Neuronal stem cell (in vitro differentiated cells): Measurements from ENCODE around the gene TMED1.
A peak's percentile ranks its signal among the peaks of the same experiment; 100 is the strongest.

ENCODE experiments used
- DNase-seq: peaks from one replicate; pipeline ENCODE4 v3.0.0-alpha.2; 2013; ENCODE audit warnings: low spot score
- H2AFZ ChIP-seq: one replicate; pipeline ENCODE4 v1.6.1; 2013; ENCODE audit warnings: mild to moderate bottlenecking, low read length, inconsistent platforms
- H2AK5ac ChIP-seq: 2 replicates; pipeline ENCODE4 v1.6.1; 2013; ENCODE audit warnings: low read depth, mild to moderate bottlenecking, inconsistent platforms, low read length, moderate library complexity, mixed read lengths
- H2BK120ac ChIP-seq: 2 replicates; pipeline ENCODE4 v1.6.1; 2013; ENCODE audit warnings: low read depth, mild to moderate bottlenecking, inconsistent platforms, low read length, moderate library complexity, mixed read lengths
- H2BK12ac ChIP-seq: one replicate; pipeline ENCODE4 v1.6.1; 2013; ENCODE audit warnings: low read length, inconsistent platforms
- H2BK15ac ChIP-seq: 2 replicates; pipeline ENCODE4 v1.6.1; 2013; ENCODE audit warnings: mild to moderate bottlenecking, low read length, inconsistent platforms, mixed read lengths
- H2BK5ac ChIP-seq: one replicate; pipeline ENCODE4 v1.6.1; 2013; ENCODE audit warnings: inconsistent platforms, mild to moderate bottlenecking, low read length, moderate library complexity
- H3K14ac ChIP-seq: one replicate; pipeline ENCODE4 v1.6.1; 2013; ENCODE audit warnings: low read length, inconsistent platforms
- H3K18ac ChIP-seq: 2 replicates; pipeline ENCODE4 v1.6.1; 2013; ENCODE audit warnings: low read length, inconsistent platforms
- H3K23ac ChIP-seq: 2 replicates; pipeline ENCODE4 v1.6.1; 2013; ENCODE audit warnings: low read depth, mild to moderate bottlenecking, mixed read lengths, low read length, inconsistent platforms; ENCODE audit not compliant: poor library complexity
- H3K27ac ChIP-seq: replicated peaks from 3 replicates; pipeline ENCODE4 v1.5.1; 2013; ENCODE audit warnings: low read length, inconsistent platforms
- H3K27me3 ChIP-seq, 3 experiments: 2 replicates each; pipeline ENCODE4 v1.6.1; 2013; ENCODE audit warnings: low read length in 3 of 3, mild to moderate bottlenecking in 2 of 3, inconsistent platforms in 1 of 3, low read depth in 1 of 3, mixed read lengths in 1 of 3, moderate library complexity in 1 of 3; ENCODE audit not compliant: control insufficient read depth in 3 of 3, insufficient read depth in 3 of 3
- H3K36me3 ChIP-seq, 2 donors: replicated peaks in 1 of 2; 2 replicates each; pipeline ENCODE4 v1.6.1; 2013; ENCODE audit warnings: low read length in 2 of 2; ENCODE audit not compliant: control insufficient read depth in 2 of 2, insufficient read depth in 2 of 2
- H3K4ac ChIP-seq: 2 replicates; pipeline ENCODE4 v1.6.1; 2013; ENCODE audit warnings: inconsistent platforms, mild to moderate bottlenecking, low read length, moderate library complexity
- H3K4me1 ChIP-seq, 2 donors: 1 replicate in 1 of 2; 2 replicates in 1 of 2; pipeline ENCODE4 v1.6.1; 2013; ENCODE audit warnings: low read length in 2 of 2, low read depth in 1 of 2; ENCODE audit not compliant: control insufficient read depth in 2 of 2, insufficient read depth in 1 of 2
- H3K4me2 ChIP-seq: one replicate; pipeline ENCODE4 v1.6.1; 2013; ENCODE audit warnings: mild to moderate bottlenecking, low read length, inconsistent platforms; ENCODE audit not compliant: insufficient read depth, poor library complexity, severe bottlenecking
- H3K4me3 ChIP-seq, 2 donors: 2 replicates each; pipeline ENCODE4 v1.5.1; 2013; ENCODE audit warnings: low read length in 2 of 2, mild to moderate bottlenecking in 2 of 2, inconsistent platforms in 1 of 2, moderate library complexity in 1 of 2
- H3K79me1 ChIP-seq: one replicate; pipeline ENCODE4 v1.6.1; 2013; ENCODE audit warnings: low read depth, mild to moderate bottlenecking, inconsistent platforms, low read length, moderate library complexity
- H3K9ac ChIP-seq: one replicate; pipeline ENCODE4 v1.6.1; 2013; ENCODE audit warnings: mild to moderate bottlenecking, low read depth, low read length, inconsistent platforms; ENCODE audit not compliant: poor library complexity
- H3K9me3 ChIP-seq, 2 donors: replicated peaks in 1 of 2; 2 replicates each; pipeline versions ENCODE3 to v1.6.1; 2013; ENCODE audit warnings: low read length in 2 of 2, mild to moderate bottlenecking in 2 of 2, inconsistent platforms in 1 of 2, low read depth in 1 of 2, mixed read lengths in 1 of 2, moderate library complexity in 1 of 2; ENCODE audit not compliant: control insufficient read depth in 2 of 2, insufficient read depth in 1 of 2
- H4K8ac ChIP-seq: one replicate; pipeline ENCODE4 v1.6.1; 2013; ENCODE audit warnings: low read depth, mild to moderate bottlenecking, inconsistent platforms, low read length, moderate library complexity
- H4K91ac ChIP-seq: one replicate; pipeline ENCODE4 v1.6.1; 2013; ENCODE audit warnings: low read length, low read depth, mild to moderate bottlenecking, inconsistent platforms; ENCODE audit not compliant: poor library complexity
- WGBS, 2 donors: extraction: QIAGEN DNeasy Blood & Tissue Kit; methylation state at CpG; one replicate each; pipeline ENCODE4 v1.1.7; 2013; ENCODE audit warnings: missing lambda C conversion rate in 2 of 2, mixed read lengths in 1 of 2; ENCODE audit not compliant: insufficient read length in 2 of 2, insufficient replicate concordance in 1 of 2; ENCODE audit errors: extremely low coverage in 2 of 2; 5-methylcytosine and 5-hydroxymethylcytosine counted together

The TMED1 gene

GRCh38 chr19:10836479-10837330 lies 693 bp upstream of the TMED1 start:
- Histone ChIP-seq H2BK5ac (peak overlapping the region; percentile 75), H3K36me3 (peaks cover 28 to 34% of the 10 kb centered on the region in 2 donors), H3K4me1 (peaks cover 5 to 9% of the 10 kb centered on the region in 2 donors), H3K4me3 (peak overlapping the region; percentile 47 to 68), H3K4me2 (peak overlapping the region; percentile 59), H2BK12ac (no peak overlapping the region), H3K27me3 (peaks cover 0 to 3% (median 0%) of the 10 kb centered on the region in 3 experiments), H2BK120ac (no peak overlapping the region), H3K23ac (peak overlapping the region; percentile 40), H3K4ac (peak overlapping the region; percentile 79), H3K18ac (peak overlapping the region; percentile 92), H3K14ac (peak overlapping the region; percentile 42), H3K9ac (no peak overlapping the region), H2AK5ac (peak overlapping the region; percentile 6), H3K79me1 (peaks cover 5% of the 10 kb centered on the region), H3K9me3 (peaks cover 6 to 12% of the 10 kb centered on the region in 2 donors), H4K91ac (no peak overlapping the region), H4K8ac (peak overlapping the region; percentile 95), H2AFZ (peak overlapping the region; percentile 98), H3K27ac (peak overlapping the region; percentile 93), H2BK15ac (peak overlapping the region; percentile 80)
- DNase-seq, result no peak
- WGBS, 2 donors, result no CpG with 5 or more reads among the region's 38 CpGs

DNA sequence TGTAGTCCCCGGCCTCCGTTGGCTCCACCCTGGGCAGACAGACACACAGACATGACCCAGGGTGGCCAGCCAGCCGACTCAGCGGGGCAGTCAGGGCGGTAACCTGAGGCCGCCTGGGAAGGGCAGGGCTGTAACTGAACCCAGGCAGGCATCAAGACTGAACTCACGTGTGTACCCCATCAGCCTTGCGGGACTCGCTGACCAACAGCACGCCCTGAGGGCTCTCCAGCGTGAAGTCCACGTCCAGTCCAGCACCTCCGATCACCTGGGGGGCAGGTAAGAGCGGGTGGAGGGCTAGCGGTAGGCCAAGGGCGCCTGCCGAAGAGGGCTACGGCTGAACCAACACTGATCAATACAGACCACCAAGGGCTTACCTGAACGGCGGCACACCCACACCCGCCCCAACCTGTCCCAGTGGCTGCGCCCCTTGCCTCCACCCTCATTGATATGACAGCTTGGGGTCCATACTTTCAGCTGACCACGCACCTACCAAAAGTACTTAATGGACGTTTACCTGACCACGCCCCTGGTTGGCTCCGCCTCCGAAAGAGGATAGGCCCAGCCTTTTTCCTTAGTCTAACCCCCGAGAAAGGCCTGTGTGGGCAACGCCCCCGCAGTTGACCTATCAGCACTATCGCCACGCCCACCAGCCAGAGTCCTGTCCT lies 791 bp downstream of the TMED1 start:
- no CpG with 5 or more reads among the region's 32 CpGs for WGBS, 2 donors
- Histone ChIP-seq H3K27ac (peak overlapping the region; percentile 56), H3K23ac (peak overlapping the region; percentile 99), H3K4me1 (peaks cover 5 to 15% of the 10 kb centered on the region in 2 donors), H4K91ac (no peak overlapping the region), H3K79me1 (peaks cover 5% of the 10 kb centered on the region), H3K4ac (peak overlapping the region; percentile 87), H3K27me3 (peaks cover 0 to 3% (median 0%) of the 10 kb centered on the region in 3 experiments), H2BK12ac (peak overlapping the region; percentile 87), H2BK15ac (peak overlapping the region; percentile 63), H3K4me3 (peak overlapping the region; percentile 60 to 68), H3K9me3 (peaks cover 6 to 12% of the 10 kb centered on the region in 2 donors), H2AK5ac (peak overlapping the region; percentile 86), H3K4me2 (peak overlapping the region; percentile 62), H2AFZ (peak overlapping the region; percentile 19), H3K14ac (peak overlapping the region; percentile 11), H4K8ac (peak overlapping the region; percentile 78), H2BK5ac (no peak overlapping the region), H3K36me3 (peaks cover 33 to 40% of the 10 kb centered on the region in 2 donors), H2BK120ac (no peak overlapping the region), H3K9ac (peak overlapping the region; percentile 86), H3K18ac (peak overlapping the region; percentile 82)
- no peak for DNase-seq

DNA sequence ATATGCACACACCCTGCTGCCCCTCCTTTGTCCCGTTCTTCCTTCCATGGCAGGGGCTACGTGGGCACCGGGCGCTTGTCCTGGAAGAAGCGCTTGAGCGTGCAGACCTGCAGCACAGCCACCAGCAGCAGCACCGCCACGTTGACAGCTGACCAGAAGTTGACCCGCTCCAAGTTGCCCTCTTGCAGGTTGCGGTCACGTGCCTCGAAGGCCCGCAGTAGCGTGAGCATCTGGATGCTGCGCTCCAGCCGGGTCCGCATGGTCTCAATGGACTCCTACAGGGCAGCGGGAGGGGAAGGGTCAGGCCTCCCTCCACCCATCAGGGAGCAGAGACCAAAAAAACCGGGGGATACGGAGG lies 3.1 kb downstream of the TMED1 start:
- H3K18ac ChIP-seq, result no peak overlapping the region
- no peak overlapping the region for H3K14ac ChIP-seq
- H3K27me3 ChIP-seq, result peaks cover 0 to 3% (median 0%) of the 10 kb centered on the region in 3 experiments
- H3K79me1 ChIP-seq, result peaks cover 5% of the 10 kb centered on the region
- H3K4me2 ChIP-seq, result no peak overlapping the region
- no peak overlapping the region for H3K23ac ChIP-seq
- no peak overlapping the region for H2BK5ac ChIP-seq
- no peak overlapping the region for H3K9ac ChIP-seq
- H2BK12ac ChIP-seq, result no peak overlapping the region
- no peak overlapping the region for H2BK120ac ChIP-seq
- no peak overlapping the region for H2AFZ ChIP-seq
- peaks cover 5 to 15% of the 10 kb centered on the region in 2 donors for H3K4me1 ChIP-seq
- no peak overlapping the region for H3K27ac ChIP-seq
- H3K9me3 ChIP-seq, result peaks cover 6 to 12% of the 10 kb centered on the region in 2 donors
- H3K4me3 ChIP-seq, result no peak overlapping the region
- H3K36me3 ChIP-seq, result peaks cover 37 to 56% of the 10 kb centered on the region in 2 donors
- no peak overlapping the region for H4K8ac ChIP-seq
- WGBS, 2 donors, result no CpG with 5 or more reads among the region's 20 CpGs
- no peak for DNase-seq
- no peak overlapping the region for H3K4ac ChIP-seq
- H2BK15ac ChIP-seq, result no peak overlapping the region
- H2AK5ac ChIP-seq, result no peak overlapping the region
- H4K91ac ChIP-seq, result no peak overlapping the region
